Activated CD8-positive, alpha-beta T cell treated with anti-CD3 and anti-CD28 coated beads, Interleukin-2, amount 10 ng/mL, durations not matched to agents 7 days and 5 days (primary cell): Measurements from ENCODE around the gene HACL1. TPM values are rescaled to one million over a fixed set of nuclear protein-coding genes. Genes with fewer than 3 reads are reported as not detected.
"Not testable (repeated sequence)": the region's sequence is repeated elsewhere in the genome, so short reads cannot be mapped to it uniquely, and the experiment has no call there.

ENCODE experiments used
- ATAC-seq: fragments of 150-1000 bp; cut with Tn5 transposase; one replicate; pipeline ENCODE4 v1.10.0; 2021; ENCODE audit warnings: moderate library complexity
- CTCF ChIA-PET: fragments of 350-600 bp; sonication (Branson Sonifier 250); formaldehyde crosslinking; loops from one replicate; lab custom pipeline; 2021; ENCODE audit warnings: antibody characterized with exemption; lab: Charles Lee
- POLR2A ChIA-PET: fragments of 350-600 bp; sonication (Branson Sonifier 250); formaldehyde crosslinking; loops from one replicate; lab custom pipeline; 2021; ENCODE audit warnings: antibody characterized with exemption; lab: Charles Lee
- DNase-seq: peaks from one replicate; pipeline ENCODE4 v3.0.0-alpha.2; 2020
- H3K27ac Mint-ChIP-seq: one replicate; pipeline ENCODE4 v1.8.0; 2021; ENCODE audit warnings: mild to moderate bottlenecking, mixed read lengths
- H3K27me3 Mint-ChIP-seq: one replicate; pipeline ENCODE4 v1.8.0; 2021; ENCODE audit warnings: low read depth, mixed read lengths
- H3K36me3 Mint-ChIP-seq: one replicate; pipeline ENCODE4 v1.8.0; 2021; ENCODE audit warnings: low read depth, mixed read lengths
- H3K4me1 Mint-ChIP-seq: one replicate; pipeline ENCODE4 v1.8.0; 2021; ENCODE audit warnings: low read depth, mixed read lengths
- H3K4me3 Mint-ChIP-seq: one replicate; pipeline ENCODE4 v1.8.0; 2021; ENCODE audit warnings: mild to moderate bottlenecking, mixed read lengths
- H3K9me3 Mint-ChIP-seq: one replicate; pipeline ENCODE4 v1.8.0; 2022; ENCODE audit warnings: mixed read lengths; ENCODE audit not compliant: insufficient read depth
- total RNA-seq, 2 experiments: library from RNA; stranded (reverse); gene quantifications; one replicate each; pipeline ENCODE4 v1.2.3, GENCODE V29; 2021

Gene HACL1
- total RNA-seq, 2 experiments from 2014 or later = 23.9 to 24.9 TPM

- H3K9me3 Mint-ChIP-seq = peaks cover 44% of the 10 kb centered on the region
- POLR2A ChIA-PET = interaction anchor here (0.7 kb wide), 1 partner anchor 107 kb away, joined by 5 read pairs; no protein-coding TSS in a partner anchor
- H3K4me1 Mint-ChIP-seq = peaks cover 16% of the 10 kb centered on the region
- no peak for DNase-seq
- H3K27me3 Mint-ChIP-seq = no peaks in the 10 kb centered on the region
- CTCF ChIA-PET = interaction anchor here (1.0 to 1.6 kb wide), 2 partner anchors 7 to 10 kb away, joined by 3 to 4 read pairs; no protein-coding TSS in a partner anchor
- H3K36me3 Mint-ChIP-seq = peaks cover 28% of the 10 kb centered on the region
- no peak overlapping the region for H3K27ac Mint-ChIP-seq
- no peak overlapping the region for H3K4me3 Mint-ChIP-seq
- no peak for ATAC-seq
These were observed 22.4 kb upstream of the HACL1 start for GRCh38 chr3:15623535-15624440.

- POLR2A ChIA-PET, DNase-seq, CTCF ChIA-PET, H3K27me3 Mint-ChIP-seq, ATAC-seq, H3K4me3 Mint-ChIP-seq, H3K27ac Mint-ChIP-seq: not testable (repeated sequence)
- Mint-ChIP-seq H3K36me3 (peaks cover 28% of the 10 kb centered on the region), H3K4me1 (peaks cover 13% of the 10 kb centered on the region), H3K9me3 (peaks cover 46% of the 10 kb centered on the region)
These were observed 18.5 kb upstream of the HACL1 start for GRCh38 chr3:15619659-15620464.

GRCh38 chr3:15616053-15616452 lies 14.7 kb upstream of the HACL1 start:
- Mint-ChIP-seq H3K36me3 (peaks cover 14% of the 10 kb centered on the region), H3K4me1 (no peaks in the 10 kb centered on the region), H3K4me3 (no peak overlapping the region), H3K27ac (no peak overlapping the region), H3K27me3 (no peaks in the 10 kb centered on the region), H3K9me3 (peaks cover 25% of the 10 kb centered on the region)
- POLR2A ChIA-PET = no interaction called here
- CTCF ChIA-PET = interaction anchor here (1.4 kb wide), 1 partner anchor 15 kb away, joined by 4 read pairs; no protein-coding TSS in a partner anchor
- no peak for ATAC-seq
- DNase-seq = no peak

- peaks cover 9% of the 10 kb centered on the region for H3K36me3 Mint-ChIP-seq
- H3K4me1 Mint-ChIP-seq = no peaks in the 10 kb centered on the region
- DNase-seq = no peak
- no peak for ATAC-seq
- CTCF ChIA-PET = interaction anchor here (1.4 kb wide), 2 partner anchors 16 to 197 kb away, joined by 4 read pairs; no protein-coding TSS in a partner anchor
- no peak overlapping the region for H3K4me3 Mint-ChIP-seq
- POLR2A ChIA-PET = no interaction called here
- peaks cover 14% of the 10 kb centered on the region for H3K9me3 Mint-ChIP-seq
- no peak overlapping the region for H3K27ac Mint-ChIP-seq
- no peaks in the 10 kb centered on the region for H3K27me3 Mint-ChIP-seq
These were observed 13.6 kb upstream of the HACL1 start for GRCh38 chr3:15614958-15615357.

- no peak overlapping the region for H3K4me3 Mint-ChIP-seq
- no peak for ATAC-seq
- H3K27ac Mint-ChIP-seq = no peak overlapping the region
- no peak for DNase-seq
- no peaks in the 10 kb centered on the region for H3K9me3 Mint-ChIP-seq
- ChIA-PET POLR2A (interaction anchor here (0.7 kb wide), 1 partner anchor 253 kb away, joined by 3 read pairs; no protein-coding TSS in a partner anchor), CTCF (interaction anchor here (0.6 kb wide), 1 partner anchor 10 kb away, joined by 3 read pairs; the partner anchor contains the start of genes BTD and HACL1)
- no peaks in the 10 kb centered on the region for H3K4me1 Mint-ChIP-seq
- no peaks in the 10 kb centered on the region for H3K36me3 Mint-ChIP-seq
- H3K27me3 Mint-ChIP-seq = no peaks in the 10 kb centered on the region
These were observed 10.6 kb upstream of the HACL1 start for GRCh38 chr3:15612001-15612400.

- no peak overlapping the region for H3K4me3 Mint-ChIP-seq
- POLR2A ChIA-PET = no interaction called here
- ATAC-seq (no peak), DNase-seq (no peak)
- no peaks in the 10 kb centered on the region for H3K36me3 Mint-ChIP-seq
- no peak overlapping the region for H3K27ac Mint-ChIP-seq
- H3K27me3 Mint-ChIP-seq = no peaks in the 10 kb centered on the region
- CTCF ChIA-PET = interaction anchor here (1.0 kb wide), 1 partner anchor 12 kb away, joined by 3 read pairs; no protein-coding TSS in a partner anchor
- H3K4me1 Mint-ChIP-seq = no peaks in the 10 kb centered on the region
- no peaks in the 10 kb centered on the region for H3K9me3 Mint-ChIP-seq
These were observed 9.6 kb upstream of the HACL1 start for GRCh38 chr3:15611018-15611417.

- Mint-ChIP-seq H3K27me3 (no peaks in the 10 kb centered on the region), H3K27ac (no peak overlapping the region), H3K4me1 (no peaks in the 10 kb centered on the region), H3K9me3 (no peaks in the 10 kb centered on the region), H3K4me3 (no peak overlapping the region), H3K36me3 (no peaks in the 10 kb centered on the region)
- POLR2A ChIA-PET = no interaction called here
- DNase-seq (no peak), ATAC-seq (no peak)
- CTCF ChIA-PET = interaction anchor here (1.0 kb wide), 1 partner anchor 12 kb away, joined by 3 read pairs; no protein-coding TSS in a partner anchor
These were observed 8.9 kb upstream of the HACL1 start for GRCh38 chr3:15610082-15610759.

GRCh38 chr3:15606434-15606891 lies 5.1 kb upstream of the HACL1 start:
- Mint-ChIP-seq H3K9me3 (no peaks in the 10 kb centered on the region), H3K4me1 (peaks cover 12% of the 10 kb centered on the region), H3K36me3 (peaks cover 18% of the 10 kb centered on the region), H3K27me3 (no peaks in the 10 kb centered on the region), H3K4me3 (no peak overlapping the region), H3K27ac (no peak overlapping the region)
- ATAC-seq (no peak), DNase-seq (no peak)
- ChIA-PET POLR2A (no interaction called here), CTCF (interaction anchor here (1.4 to 1.5 kb wide), 2 partner anchors 23 to 24 kb away, joined by 4 to 9 read pairs; no protein-coding TSS in a partner anchor)

GRCh38 chr3:15604584-15604983 lies 3.2 kb upstream of the HACL1 start:
- H3K9me3 Mint-ChIP-seq, POLR2A ChIA-PET, DNase-seq, H3K27me3 Mint-ChIP-seq, ATAC-seq, H3K4me3 Mint-ChIP-seq: not testable (repeated sequence)
- peak overlapping the region; percentile 47 for H3K27ac Mint-ChIP-seq
- H3K4me1 Mint-ChIP-seq = peaks cover 27% of the 10 kb centered on the region
- CTCF ChIA-PET = interaction anchor here (1.4 kb wide), 1 partner anchor 26 kb away, joined by 3 read pairs; no protein-coding TSS in a partner anchor
- peaks cover 22% of the 10 kb centered on the region for H3K36me3 Mint-ChIP-seq

- peaks cover 29% of the 10 kb centered on the region for H3K4me1 Mint-ChIP-seq
- peaks cover 32% of the 10 kb centered on the region for H3K36me3 Mint-ChIP-seq
- DNase-seq, H3K9me3 Mint-ChIP-seq, POLR2A ChIA-PET, CTCF ChIA-PET, ATAC-seq, H3K27me3 Mint-ChIP-seq: not testable (repeated sequence)
- peak overlapping the region; percentile 90 for H3K27ac Mint-ChIP-seq
- H3K4me3 Mint-ChIP-seq = peak overlapping the region; percentile 99
These were observed 1.4 kb upstream of the HACL1 start for GRCh38 chr3:15602816-15603215.

GRCh38 chr3:15602146-15602536 lies 772 bp upstream of the HACL1 start:
- ATAC-seq (peak; percentile 8), DNase-seq (no peak)
- H3K4me1 Mint-ChIP-seq = peaks cover 29% of the 10 kb centered on the region
- H3K27ac Mint-ChIP-seq = peak overlapping the region; percentile 90
- POLR2A ChIA-PET = interaction anchor here (1.2 to 1.3 kb wide), 4 partner anchors 34 to 207 kb away, joined by 3 to 6 read pairs (median 3); no protein-coding TSS in a partner anchor
- no peaks in the 10 kb centered on the region for H3K27me3 Mint-ChIP-seq
- H3K36me3 Mint-ChIP-seq = peaks cover 38% of the 10 kb centered on the region
- H3K9me3 Mint-ChIP-seq = no peaks in the 10 kb centered on the region
- CTCF ChIA-PET = interaction anchor here (0.8 kb wide), 1 partner anchor 200 kb away, joined by 4 read pairs; no protein-coding TSS in a partner anchor
- peak overlapping the region; percentile 99 for H3K4me3 Mint-ChIP-seq
